Liver (tissue), 9 donors: ENCODE results near the gene SORD. TPM values are rescaled to one million over a fixed set of nuclear protein-coding genes. Genes with fewer than 3 reads are reported as not detected.
A peak's percentile ranks its signal among the peaks of the same experiment; 100 is the strongest.
"Not testable (repeated sequence)": the region's sequence is repeated elsewhere in the genome, so short reads cannot be mapped to it uniquely, and the experiment has no call there.

ENCODE experiments used
- DNase-seq: peaks from one replicate; pipeline ENCODE4 v3.0.0-alpha.2; 2017; ENCODE audit warnings: low spot score
- H3K27ac ChIP-seq, 2 donors: one replicate each; pipeline ENCODE4 v1.7.0; 2013; ENCODE audit warnings: inconsistent platforms in 2 of 2, low read length in 2 of 2, control low read depth in 1 of 2, low read depth in 1 of 2, mild to moderate bottlenecking in 1 of 2
- H3K27me3 ChIP-seq, 4 donors: one replicate each; pipeline versions ENCODE4 v1.6.1 to v1.7.0; 2013; ENCODE audit warnings: low read length in 3 of 4, inconsistent platforms in 1 of 4, mild to moderate bottlenecking in 1 of 4, moderate library complexity in 1 of 4; ENCODE audit not compliant: control insufficient read depth in 4 of 4, insufficient read depth in 4 of 4
- H3K36me3 ChIP-seq, 4 donors: one replicate each; pipeline versions ENCODE4 v1.6.1 to v1.7.0; 2013; ENCODE audit warnings: low read length in 3 of 4, mild to moderate bottlenecking in 3 of 4, low read depth in 1 of 4, moderate library complexity in 1 of 4; ENCODE audit not compliant: control insufficient read depth in 4 of 4, insufficient read depth in 3 of 4
- H3K4me1 ChIP-seq, 4 donors: one replicate each; pipeline versions ENCODE4 v1.6.1 to v1.7.0; 2013; ENCODE audit warnings: low read length in 3 of 4, mild to moderate bottlenecking in 3 of 4, moderate library complexity in 1 of 4; ENCODE audit not compliant: control insufficient read depth in 4 of 4, insufficient read depth in 4 of 4
- H3K4me3 ChIP-seq, 3 donors: one replicate each; pipeline versions ENCODE4 v1.6.1 to v1.7.0; 2013; ENCODE audit warnings: low read length in 3 of 3, control low read depth in 1 of 3, low read depth in 1 of 3, mild to moderate bottlenecking in 1 of 3
- H3K9ac ChIP-seq, 2 donors: one replicate each; pipeline ENCODE4 v1.7.0; 2013; ENCODE audit warnings: low read length in 2 of 2, mild to moderate bottlenecking in 2 of 2, moderate library complexity in 2 of 2, control low read depth in 1 of 2, low read depth in 1 of 2
- H3K9me3 ChIP-seq, 4 donors: one replicate each; pipeline versions ENCODE4 v1.6.1 to v1.7.0; 2013; ENCODE audit warnings: low read length in 3 of 4; ENCODE audit not compliant: control insufficient read depth in 4 of 4
- CTCF ChIP-seq: fragments of 150-350 bp; IDR thresholded peaks from 2 replicates; pipeline ENCODE4 v1.5.1; 2017; ENCODE audit warnings: improper control_type of control experiment, low read depth, low read length; ENCODE audit not compliant: missing input control
- GABPA ChIP-seq, 2 donors: IDR thresholded peaks in 1 of 2; conservative IDR thresholded peaks in 1 of 2; 2 replicates each; pipeline ENCODE4 v1.6.1; 2016; ENCODE audit warnings: antibody characterized with exemption in 2 of 2, mild to moderate bottlenecking in 1 of 2, moderate library complexity in 1 of 2
- HNF4G ChIP-seq: IDR thresholded peaks from 2 replicates; pipeline ENCODE4 v1.6.1; 2016; ENCODE audit warnings: antibody characterized with exemption
- JUND ChIP-seq, 2 donors: IDR thresholded peaks; 2 replicates each; pipeline ENCODE4 v1.6.1; 2016; ENCODE audit warnings: antibody characterized with exemption in 2 of 2
- NR2F2 ChIP-seq: IDR thresholded peaks from 2 replicates; pipeline ENCODE4 v1.6.1; 2016; ENCODE audit warnings: antibody characterized with exemption
- REST ChIP-seq: IDR thresholded peaks from 2 replicates; pipeline ENCODE4 v1.6.1; 2016; ENCODE audit warnings: antibody characterized with exemption, mild to moderate bottlenecking
- YY1 ChIP-seq: IDR thresholded peaks from 2 replicates; pipeline ENCODE4 v1.6.1; 2016; ENCODE audit warnings: antibody characterized with exemption, mild to moderate bottlenecking
- WGBS: extraction: QIAGEN DNeasy Blood & Tissue Kit; methylation state at CpG from one replicate; pipeline ENCODE4 v1.1.7; 2013; 5-methylcytosine and 5-hydroxymethylcytosine counted together
- polyA plus RNA-seq, 2 donors: library from polyadenylated mRNA; stranded (reverse) in 1 of 2; unstranded in 1 of 2; fragments of 200-250 nt in 1 of 2; fragments of >200 nt in 1 of 2; fragmentation: Nextera tagmentation in 1 of 2; extraction: Ambion mirVana in 1 of 2; gene quantifications; one replicate each; pipeline versions ENCODE4 v1.2.1 to v1.2.3, GENCODE V29; 2013 to 2015
- total RNA-seq, 2 donors: library from RNA; depleted of rRNA; stranded (reverse); fragments of >200 nt; gene quantifications; one replicate each; pipeline ENCODE4 v1.2.3, GENCODE V29; 2014
- donor health status: healthy.
- donor health status: healthy.
- donor health status: healthy.
- donor health status: healthy.
- donor health status: healthy.

Gene SORD
- total and polyA plus RNA-seq, 4 donors, result 75.5 to 169 (median 167) TPM

GRCh38 chr15:45064386-45064785, 41.4 kb downstream of the SORD start (continued):
- TF ChIP-seq REST (no peak), GABPA (IDR thresholded peaks at IDR 0.05 in 1 of 2, conservative IDR thresholded peaks at IDR 0.05 in 1 of 2) (no peak), JUND (IDR thresholded peaks at IDR 0.05) (no peak), HNF4G (no peak), CTCF (no peak), NR2F2 (peak; percentile 20), YY1 (no peak)

GRCh38 chr15:45069942-45070360, 47.0 kb downstream of the SORD start:
- 90% methylated on average over 5 of the region's 6 CpGs for WGBS

GRCh38 chr15:45073602-45074001, 50.6 kb downstream of the SORD start:
- DNase-seq, H3K9me3 ChIP-seq, H3K4me3 ChIP-seq, H3K4me1 ChIP-seq, H3K27me3 ChIP-seq, H3K27ac ChIP-seq, H3K36me3 ChIP-seq, H3K9ac ChIP-seq: not testable (repeated sequence)

More at GRCh38 chr15:45069942-45070360, 47.0 kb downstream of the SORD start:
- DNase-seq, H3K27me3 ChIP-seq, H3K4me1 ChIP-seq, H3K4me3 ChIP-seq, H3K9ac ChIP-seq, H3K9me3 ChIP-seq: not testable (repeated sequence)
- peaks cover 9 to 23% (median 11%) of the 10 kb centered on the region in 4 donors for H3K36me3 ChIP-seq
- H3K27ac ChIP-seq, result peak overlapping the region in 1 of 2 donors; percentile 7

GRCh38 chr15:45075440-45076320, 52.7 kb downstream of the SORD start:
- H3K36me3 ChIP-seq, DNase-seq, H3K9me3 ChIP-seq, H3K27ac ChIP-seq, H3K27me3 ChIP-seq, H3K4me1 ChIP-seq, H3K9ac ChIP-seq, H3K4me3 ChIP-seq: not testable (repeated sequence)
- 56% methylated on average over 1 of the region's 9 CpGs for WGBS
